SK-N-SH (cell line): ENCODE data around the gene SPAST. TPM values are rescaled to one million over a fixed set of nuclear protein-coding genes. Genes with fewer than 3 reads are reported as not detected.

ENCODE experiments used
- CTCF ChIA-PET: fragments of 300-600, 350-600 bp; formaldehyde crosslinking; extraction: SDS; loops from one replicate; lab custom pipeline; 2021; lab: Yijun Ruan, JAX
- POLR2A ChIA-PET: fragments of 350-600 bp; sonication (Branson Sonifier 250); formaldehyde crosslinking; extraction: SDS; loops from one replicate; lab custom pipeline; 2020; ENCODE audit warnings: antibody characterized with exemption, inconsistent platforms; lab: Yijun Ruan, JAX
- DNase-seq: peaks from one replicate; pipeline ENCODE4 v3.0.0; 2012
- H2AFZ ChIP-seq: fragments of 200-600 bp; sonication (generic); 2 replicates; pipeline ENCODE4 v1.8.1; 2016; ENCODE audit warnings: antibody characterized with exemption, mild to moderate bottlenecking, low read depth
- H3F3A ChIP-seq: fragments of 200-600 bp; sonication (generic); replicated peaks from 2 replicates; pipeline ENCODE3; 2016; ENCODE audit warnings: antibody characterized with exemption, mild to moderate bottlenecking; ENCODE audit not compliant: insufficient read depth
- H3K27ac ChIP-seq, 2 experiments: fragments of 200-500 bp in 1 of 2; fragments of 200-600 bp in 1 of 2; sonication (Bioruptor generic) in 1 of 2; sonication (generic), shearing (Covaris generic) in 1 of 2; 2 replicates each; pipeline versions ENCODE4 v1.5.1 to v1.6.1; 2014 to 2016; ENCODE audit warnings: low read depth in 2 of 2, inconsistent platforms in 1 of 2, low read length in 1 of 2, mild to moderate bottlenecking in 1 of 2, mixed read lengths in 1 of 2
- H3K27me3 ChIP-seq: fragments of 200-600 bp; sonication (generic), shearing (Covaris generic); 2 replicates; pipeline ENCODE4 v1.6.1; 2016; ENCODE audit warnings: mixed run types; ENCODE audit not compliant: insufficient read depth
- H3K36me3 ChIP-seq, 2 experiments: fragments of 200-500 bp in 1 of 2; fragments of 200-600 bp in 1 of 2; sonication (Bioruptor generic) in 1 of 2; sonication (generic) in 1 of 2; replicated peaks in 1 of 2; 2 replicates each; pipeline versions ENCODE3 to v1.5.1; 2014 to 2016; ENCODE audit warnings: low read length in 1 of 2, mild to moderate bottlenecking in 1 of 2; ENCODE audit not compliant: insufficient read depth in 2 of 2, control insufficient read depth in 1 of 2
- H3K4me1 ChIP-seq, 2 experiments: fragments of 200-500 bp in 1 of 2; fragments of 200-600 bp in 1 of 2; sonication (Bioruptor generic) in 1 of 2; sonication (generic), shearing (Covaris generic) in 1 of 2; 2 replicates each; pipeline versions ENCODE4 v1.5.1 to v1.6.1; 2014 to 2016; ENCODE audit warnings: low read depth in 1 of 2, low read length in 1 of 2, mixed run types in 1 of 2; ENCODE audit not compliant: insufficient read depth in 2 of 2, control insufficient read depth in 1 of 2
- H3K4me2 ChIP-seq: fragments of 200-600 bp; sonication (generic), shearing (Covaris generic); 2 replicates; pipeline ENCODE4 v1.6.1; 2017; ENCODE audit warnings: mixed run types
- H3K4me3 ChIP-seq, 2 experiments: fragments of 200-500 bp in 1 of 2; fragments of 200-600 bp in 1 of 2; sonication (Bioruptor generic) in 1 of 2; sonication (generic), shearing (Covaris generic) in 1 of 2; 2 replicates each; pipeline versions ENCODE4 v1.5.1 to v1.8.1; 2014 to 2016; ENCODE audit warnings: low read depth in 2 of 2, inconsistent platforms in 1 of 2, low read length in 1 of 2, mild to moderate bottlenecking in 1 of 2, mixed read lengths in 1 of 2, moderate library complexity in 1 of 2
- H3K79me2 ChIP-seq: fragments of 200-600 bp; sonication (generic); 2 replicates; pipeline ENCODE4 v1.8.1; 2017; ENCODE audit warnings: mild to moderate bottlenecking; ENCODE audit not compliant: insufficient read depth
- H3K9ac ChIP-seq: fragments of 200-600 bp; sonication (generic); 2 replicates; pipeline ENCODE4 v1.6.1; 2017; ENCODE audit warnings: mixed run types
- H3K9me2 ChIP-seq: fragments of 200-600 bp; sonication (generic); 2 replicates; pipeline ENCODE4 v1.6.1; 2017; ENCODE audit warnings: mixed run types
- H3K9me3 ChIP-seq: fragments of 200-600 bp; sonication (generic); 2 replicates; pipeline ENCODE4 v1.6.1; 2017; ENCODE audit warnings: mixed run types, mild to moderate bottlenecking, moderate library complexity
- H4K20me1 ChIP-seq: fragments of 200-600 bp; sonication (generic); 2 replicates; pipeline ENCODE4 v1.6.1; 2017; ENCODE audit warnings: mild to moderate bottlenecking, mixed run types; ENCODE audit not compliant: insufficient read depth
- CHD2 ChIP-seq: fragments of 150-350 bp; IDR thresholded peaks from 2 replicates; pipeline ENCODE4 v1.6.1; 2018; ENCODE audit warnings: low read length; ENCODE audit not compliant: partially characterized antibody
- ELF1 ChIP-seq: IDR thresholded peaks from 2 replicates; pipeline ENCODE4 v1.4.0; 2012
- EP300 ChIP-seq, 2 experiments: IDR thresholded peaks; 2 replicates each; pipeline versions ENCODE4 v1.4.0 to v1.6.1; 2012; ENCODE audit warnings: borderline replicate concordance in 1 of 2, low read depth in 1 of 2, low read length in 1 of 2
- EZH2phosphoT487 ChIP-seq: fragments of 200-600 bp; sonication (generic); IDR thresholded peaks from 2 replicates; pipeline ENCODE4 v1.6.1; 2017; ENCODE audit warnings: low read depth, mixed run types, mild to moderate bottlenecking, antibody characterized with exemption, moderate library complexity, borderline replicate concordance
- FOSL2 ChIP-seq: IDR thresholded peaks from 2 replicates; pipeline ENCODE4 v1.4.0; 2012; ENCODE audit warnings: low read depth, mild to moderate bottlenecking, moderate library complexity, borderline replicate concordance
- FOXM1 ChIP-seq: IDR thresholded peaks from 2 replicates; pipeline ENCODE4 v1.4.0; 2012; ENCODE audit warnings: low read depth, mild to moderate bottlenecking
- GABPA ChIP-seq: IDR thresholded peaks from 2 replicates; pipeline ENCODE4 v1.4.0; 2012; ENCODE audit warnings: low read depth, mild to moderate bottlenecking
- GATA2 ChIP-seq: sonication (generic); formaldehyde crosslinking; IDR thresholded peaks from 2 replicates; pipeline ENCODE4 v1.5.0; 2020; ENCODE audit warnings: mild to moderate bottlenecking, missing genetic modification reagents
- MEF2A ChIP-seq: IDR thresholded peaks from 2 replicates; pipeline ENCODE4 v1.4.0; 2012; ENCODE audit warnings: low read depth, borderline replicate concordance
- MXI1 ChIP-seq: IDR thresholded peaks from 2 replicates; pipeline ENCODE4 v1.6.1; 2012; ENCODE audit warnings: mild to moderate bottlenecking, low read depth, low read length, improper control_type of control experiment
- POLR2AphosphoS5 ChIP-seq: IDR thresholded peaks from 2 replicates; pipeline ENCODE4 v1.6.1; 2012; ENCODE audit warnings: low read depth, low read length
- RCOR1 ChIP-seq: fragments of 150-350 bp; IDR thresholded peaks from 2 replicates; pipeline ENCODE4 v1.6.1; 2017; ENCODE audit warnings: antibody characterized with exemption, low read length
- RFX5 ChIP-seq: IDR thresholded peaks from 2 replicates; pipeline ENCODE4 v1.6.1; 2012; ENCODE audit warnings: mild to moderate bottlenecking, improper control_type of control experiment, low read length
- RXRA ChIP-seq: IDR thresholded peaks from 2 replicates; pipeline ENCODE4 v1.4.0; 2012; ENCODE audit warnings: low read depth, mild to moderate bottlenecking, borderline replicate concordance
- SIN3A ChIP-seq: IDR thresholded peaks from 2 replicates; pipeline ENCODE4 v1.6.1; 2012; ENCODE audit warnings: low read depth, mild to moderate bottlenecking, low read length, moderate library complexity, borderline replicate concordance
- SMC3 ChIP-seq: IDR thresholded peaks from 2 replicates; pipeline ENCODE4 v1.6.1; 2012; ENCODE audit warnings: low read depth, low read length, improper control_type of control experiment
- TEAD4 ChIP-seq: IDR thresholded peaks from 2 replicates; pipeline ENCODE4 v1.4.0; 2012; ENCODE audit warnings: mild to moderate bottlenecking, borderline replicate concordance; ENCODE audit not compliant: insufficient read depth
- YY1 ChIP-seq: IDR thresholded peaks from 2 replicates; pipeline ENCODE4 v1.4.0; 2012; ENCODE audit warnings: low read depth, mild to moderate bottlenecking
- WGBS: methylation state at CpG from one replicate; pipeline ENCODE4 v1.1.6; 2017; ENCODE audit warnings: low lambda C conversion rate; 5-methylcytosine and 5-hydroxymethylcytosine counted together
- polyA plus RNA-seq, 3 experiments: library from polyadenylated mRNA; depleted of rRNA; stranded (reverse); fragments of >200 nt; gene quantifications; 2 replicates each; pipeline ENCODE4 v1.2.3, GENCODE V29; 2012
- TF ChIP-seq, protein P1 (sequence below): IDR thresholded peaks from 2 replicates; pipeline ENCODE4 v1.4.0; 2012; ENCODE audit warnings: low read depth, borderline replicate concordance
- TF ChIP-seq, protein P2 (sequence below): IDR thresholded peaks from 2 replicates; pipeline ENCODE4 v1.6.1; 2012; ENCODE audit warnings: mild to moderate bottlenecking, low read depth, low read length, moderate library complexity
- TF ChIP-seq, protein P3 (sequence below): IDR thresholded peaks from 2 replicates; pipeline ENCODE4; 2012
- TF ChIP-seq, protein P4 (sequence below): fragments of 150-350 bp; IDR thresholded peaks from 2 replicates; pipeline ENCODE4 v1.6.1; 2016; ENCODE audit warnings: mild to moderate bottlenecking, low read depth, low read length
- TF ChIP-seq, protein P5 (sequence below): IDR thresholded peaks from 2 replicates; pipeline ENCODE4 v1.4.0; 2012; ENCODE audit warnings: low read depth

SPAST gene, protein sequence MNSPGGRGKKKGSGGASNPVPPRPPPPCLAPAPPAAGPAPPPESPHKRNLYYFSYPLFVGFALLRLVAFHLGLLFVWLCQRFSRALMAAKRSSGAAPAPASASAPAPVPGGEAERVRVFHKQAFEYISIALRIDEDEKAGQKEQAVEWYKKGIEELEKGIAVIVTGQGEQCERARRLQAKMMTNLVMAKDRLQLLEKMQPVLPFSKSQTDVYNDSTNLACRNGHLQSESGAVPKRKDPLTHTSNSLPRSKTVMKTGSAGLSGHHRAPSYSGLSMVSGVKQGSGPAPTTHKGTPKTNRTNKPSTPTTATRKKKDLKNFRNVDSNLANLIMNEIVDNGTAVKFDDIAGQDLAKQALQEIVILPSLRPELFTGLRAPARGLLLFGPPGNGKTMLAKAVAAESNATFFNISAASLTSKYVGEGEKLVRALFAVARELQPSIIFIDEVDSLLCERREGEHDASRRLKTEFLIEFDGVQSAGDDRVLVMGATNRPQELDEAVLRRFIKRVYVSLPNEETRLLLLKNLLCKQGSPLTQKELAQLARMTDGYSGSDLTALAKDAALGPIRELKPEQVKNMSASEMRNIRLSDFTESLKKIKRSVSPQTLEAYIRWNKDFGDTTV
- 6.1 and 6.8 TPM in 2 replicates for polyA plus RNA-seq (2012; rRNA removed)
- polyA plus RNA-seq (2012; cell fraction: cytosol; rRNA removed): 10.6 and 12.7 TPM in 2 replicates
- 3.1 and 4.9 TPM in 2 replicates for polyA plus RNA-seq (2012; cell fraction: nucleus; rRNA removed)

DNA sequence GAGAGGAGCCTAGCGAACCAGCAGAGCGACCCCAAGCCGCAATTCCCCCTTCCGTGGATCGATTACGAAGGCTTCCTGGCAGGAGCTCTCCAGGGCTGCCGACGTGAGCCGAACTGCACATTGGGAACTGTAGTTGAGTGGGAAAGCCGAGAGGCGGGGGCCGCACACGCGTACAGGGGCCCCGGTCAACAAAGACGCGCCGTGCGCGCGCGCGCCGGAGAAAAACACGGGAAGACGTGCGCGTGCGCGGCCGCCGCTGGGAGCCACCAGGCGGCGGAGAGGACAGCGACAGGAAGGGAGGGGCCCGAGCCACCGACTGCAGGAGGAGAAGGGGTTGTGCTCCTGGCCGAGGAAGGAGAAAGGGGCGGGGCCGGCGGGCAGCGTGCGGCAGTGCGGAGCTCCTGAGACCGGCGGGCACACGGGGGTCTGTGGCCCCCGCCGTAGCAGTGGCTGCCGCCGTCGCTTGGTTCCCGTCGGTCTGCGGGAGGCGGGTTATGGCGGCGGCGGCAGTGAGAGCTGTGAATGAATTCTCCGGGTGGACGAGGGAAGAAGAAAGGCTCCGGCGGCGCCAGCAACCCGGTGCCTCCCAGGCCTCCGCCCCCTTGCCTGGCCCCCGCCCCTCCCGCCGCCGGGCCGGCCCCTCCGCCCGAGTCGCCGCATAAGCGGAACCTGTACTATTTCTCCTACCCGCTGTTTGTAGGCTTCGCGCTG lies at the start of gene SPAST:
TSS of gene SPAST (plus strand) at position 247 of the 711 bp plus-strand sequence. CDS start at position 523, 276 bp downstream.
- no peaks in the 10 kb centered on the region for H3K9me3 ChIP-seq
- H2AFZ ChIP-seq: peak within 1 kb of the TSS; percentile 98
- peaks cover 9 to 10% of the 10 kb centered on the region in 2 experiments; a peak in 3 of 4 replicates for H3K4me1 ChIP-seq
- peaks cover 7% of the 10 kb centered on the region for H3F3A ChIP-seq
- no peaks in the 10 kb centered on the region for H3K9me2 ChIP-seq
- H3K9ac ChIP-seq: peak within 1 kb of the TSS; percentile 74
- H3K27me3 ChIP-seq: no peaks in the 10 kb centered on the region
- H3K36me3 ChIP-seq: peaks cover 0 to 3% of the 10 kb centered on the region in 2 experiments
- H3K4me2 ChIP-seq: peak within 1 kb of the TSS; percentile 78
- DNase-seq: peak; percentile 99
- POLR2A ChIA-PET: interaction anchor here (0.6 to 3.0 kb wide), 11 partner anchors 9 to 1200 kb away, joined by 3 to 58 read pairs (median 4); partner anchors contain the start of genes DPY30, MEMO1 and SLC30A6
- no peaks in the 10 kb centered on the region for H4K20me1 ChIP-seq
- CTCF ChIA-PET: interaction anchor here (1.0 to 3.5 kb wide), 9 partner anchors 8 to 102 kb away, joined by 3 to 13 read pairs (median 4); partner anchors contain the start of genes DPY30 and SLC30A6
- peaks cover 35% of the 10 kb centered on the region for H3K79me2 ChIP-seq
- peak within 1 kb of the TSS; percentile 65 to 79 for H3K4me3 ChIP-seq
- 1% methylated on average over 47 of the region's 79 CpGs for WGBS
- H3K27ac ChIP-seq: peak within 1 kb of the TSS; percentile 85 to 88
- no peak for TF ChIP-seq GATA2 (CRISPR knock-in tag)
- TF ChIP-seq, protein P1, sequence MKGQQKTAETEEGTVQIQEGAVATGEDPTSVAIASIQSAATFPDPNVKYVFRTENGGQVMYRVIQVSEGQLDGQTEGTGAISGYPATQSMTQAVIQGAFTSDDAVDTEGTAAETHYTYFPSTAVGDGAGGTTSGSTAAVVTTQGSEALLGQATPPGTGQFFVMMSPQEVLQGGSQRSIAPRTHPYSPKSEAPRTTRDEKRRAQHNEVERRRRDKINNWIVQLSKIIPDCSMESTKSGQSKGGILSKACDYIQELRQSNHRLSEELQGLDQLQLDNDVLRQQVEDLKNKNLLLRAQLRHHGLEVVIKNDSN: no peak
- TF ChIP-seq RXRA: no peak
- TF ChIP-seq EZH2phosphoT487: no peak
- TF ChIP-seq SIN3A: peak; percentile 74; the same call in 1 of the 2 replicates
- TF ChIP-seq MEF2A: no peak
- TF ChIP-seq FOSL2: no peak
- 0 out of 2 replicates have a peak, but pooled peaks have one; percentile 4 for TF ChIP-seq RCOR1
- TF ChIP-seq, protein P2, sequence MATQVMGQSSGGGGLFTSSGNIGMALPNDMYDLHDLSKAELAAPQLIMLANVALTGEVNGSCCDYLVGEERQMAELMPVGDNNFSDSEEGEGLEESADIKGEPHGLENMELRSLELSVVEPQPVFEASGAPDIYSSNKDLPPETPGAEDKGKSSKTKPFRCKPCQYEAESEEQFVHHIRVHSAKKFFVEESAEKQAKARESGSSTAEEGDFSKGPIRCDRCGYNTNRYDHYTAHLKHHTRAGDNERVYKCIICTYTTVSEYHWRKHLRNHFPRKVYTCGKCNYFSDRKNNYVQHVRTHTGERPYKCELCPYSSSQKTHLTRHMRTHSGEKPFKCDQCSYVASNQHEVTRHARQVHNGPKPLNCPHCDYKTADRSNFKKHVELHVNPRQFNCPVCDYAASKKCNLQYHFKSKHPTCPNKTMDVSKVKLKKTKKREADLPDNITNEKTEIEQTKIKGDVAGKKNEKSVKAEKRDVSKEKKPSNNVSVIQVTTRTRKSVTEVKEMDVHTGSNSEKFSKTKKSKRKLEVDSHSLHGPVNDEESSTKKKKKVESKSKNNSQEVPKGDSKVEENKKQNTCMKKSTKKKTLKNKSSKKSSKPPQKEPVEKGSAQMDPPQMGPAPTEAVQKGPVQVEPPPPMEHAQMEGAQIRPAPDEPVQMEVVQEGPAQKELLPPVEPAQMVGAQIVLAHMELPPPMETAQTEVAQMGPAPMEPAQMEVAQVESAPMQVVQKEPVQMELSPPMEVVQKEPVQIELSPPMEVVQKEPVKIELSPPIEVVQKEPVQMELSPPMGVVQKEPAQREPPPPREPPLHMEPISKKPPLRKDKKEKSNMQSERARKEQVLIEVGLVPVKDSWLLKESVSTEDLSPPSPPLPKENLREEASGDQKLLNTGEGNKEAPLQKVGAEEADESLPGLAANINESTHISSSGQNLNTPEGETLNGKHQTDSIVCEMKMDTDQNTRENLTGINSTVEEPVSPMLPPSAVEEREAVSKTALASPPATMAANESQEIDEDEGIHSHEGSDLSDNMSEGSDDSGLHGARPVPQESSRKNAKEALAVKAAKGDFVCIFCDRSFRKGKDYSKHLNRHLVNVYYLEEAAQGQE: peak; percentile 70
- no peak for TF ChIP-seq FOXM1
- 0 out of 4 replicates have a peak, but pooled peaks of 1 of the 2 experiments have one; percentile 5 for TF ChIP-seq EP300 (IDR thresholded peaks at IDR 0.05; ENCODE audit: borderline replicate concordance in 1 of 2, low read depth in 1 of 2, low read length in 1 of 2)
- TF ChIP-seq YY1: no peak
- TF ChIP-seq ELF1: peak; percentile 79
- TF ChIP-seq, protein P3, sequence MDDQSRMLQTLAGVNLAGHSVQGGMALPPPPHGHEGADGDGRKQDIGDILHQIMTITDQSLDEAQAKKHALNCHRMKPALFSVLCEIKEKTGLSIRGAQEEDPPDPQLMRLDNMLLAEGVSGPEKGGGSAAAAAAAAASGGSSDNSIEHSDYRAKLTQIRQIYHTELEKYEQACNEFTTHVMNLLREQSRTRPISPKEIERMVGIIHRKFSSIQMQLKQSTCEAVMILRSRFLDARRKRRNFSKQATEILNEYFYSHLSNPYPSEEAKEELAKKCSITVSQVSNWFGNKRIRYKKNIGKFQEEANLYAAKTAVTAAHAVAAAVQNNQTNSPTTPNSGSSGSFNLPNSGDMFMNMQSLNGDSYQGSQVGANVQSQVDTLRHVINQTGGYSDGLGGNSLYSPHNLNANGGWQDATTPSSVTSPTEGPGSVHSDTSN: no peak
- peak; percentile 88 for TF ChIP-seq MXI1
- peak; percentile 62 for TF ChIP-seq GABPA
- TF ChIP-seq SMC3: no peak
- peak; percentile 96 for TF ChIP-seq POLR2AphosphoS5
- TF ChIP-seq, protein P4, sequence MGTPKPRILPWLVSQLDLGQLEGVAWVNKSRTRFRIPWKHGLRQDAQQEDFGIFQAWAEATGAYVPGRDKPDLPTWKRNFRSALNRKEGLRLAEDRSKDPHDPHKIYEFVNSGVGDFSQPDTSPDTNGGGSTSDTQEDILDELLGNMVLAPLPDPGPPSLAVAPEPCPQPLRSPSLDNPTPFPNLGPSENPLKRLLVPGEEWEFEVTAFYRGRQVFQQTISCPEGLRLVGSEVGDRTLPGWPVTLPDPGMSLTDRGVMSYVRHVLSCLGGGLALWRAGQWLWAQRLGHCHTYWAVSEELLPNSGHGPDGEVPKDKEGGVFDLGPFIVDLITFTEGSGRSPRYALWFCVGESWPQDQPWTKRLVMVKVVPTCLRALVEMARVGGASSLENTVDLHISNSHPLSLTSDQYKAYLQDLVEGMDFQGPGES: no peak
- TF ChIP-seq TEAD4: no peak
- peak; percentile 67; the same call in 1 of the 2 replicates for TF ChIP-seq RFX5
- TF ChIP-seq, protein P5, sequence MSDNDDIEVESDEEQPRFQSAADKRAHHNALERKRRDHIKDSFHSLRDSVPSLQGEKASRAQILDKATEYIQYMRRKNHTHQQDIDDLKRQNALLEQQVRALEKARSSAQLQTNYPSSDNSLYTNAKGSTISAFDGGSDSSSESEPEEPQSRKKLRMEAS: peak; percentile 83
- peak; percentile 81 for TF ChIP-seq CHD2
